ENCODE results near the gene ATP5MG. TPM values are rescaled to one million over a fixed set of nuclear protein-coding genes. Genes with fewer than 3 reads are reported as not detected.

ATP5MG gene
- total and polyA plus RNA-seq, 2 of the 8 experiments (the other 6 are each of a cell fraction or from before 2014, with no cell fraction given): 237 to 464 TPM

- TF ChIP-seq, protein P1, sequence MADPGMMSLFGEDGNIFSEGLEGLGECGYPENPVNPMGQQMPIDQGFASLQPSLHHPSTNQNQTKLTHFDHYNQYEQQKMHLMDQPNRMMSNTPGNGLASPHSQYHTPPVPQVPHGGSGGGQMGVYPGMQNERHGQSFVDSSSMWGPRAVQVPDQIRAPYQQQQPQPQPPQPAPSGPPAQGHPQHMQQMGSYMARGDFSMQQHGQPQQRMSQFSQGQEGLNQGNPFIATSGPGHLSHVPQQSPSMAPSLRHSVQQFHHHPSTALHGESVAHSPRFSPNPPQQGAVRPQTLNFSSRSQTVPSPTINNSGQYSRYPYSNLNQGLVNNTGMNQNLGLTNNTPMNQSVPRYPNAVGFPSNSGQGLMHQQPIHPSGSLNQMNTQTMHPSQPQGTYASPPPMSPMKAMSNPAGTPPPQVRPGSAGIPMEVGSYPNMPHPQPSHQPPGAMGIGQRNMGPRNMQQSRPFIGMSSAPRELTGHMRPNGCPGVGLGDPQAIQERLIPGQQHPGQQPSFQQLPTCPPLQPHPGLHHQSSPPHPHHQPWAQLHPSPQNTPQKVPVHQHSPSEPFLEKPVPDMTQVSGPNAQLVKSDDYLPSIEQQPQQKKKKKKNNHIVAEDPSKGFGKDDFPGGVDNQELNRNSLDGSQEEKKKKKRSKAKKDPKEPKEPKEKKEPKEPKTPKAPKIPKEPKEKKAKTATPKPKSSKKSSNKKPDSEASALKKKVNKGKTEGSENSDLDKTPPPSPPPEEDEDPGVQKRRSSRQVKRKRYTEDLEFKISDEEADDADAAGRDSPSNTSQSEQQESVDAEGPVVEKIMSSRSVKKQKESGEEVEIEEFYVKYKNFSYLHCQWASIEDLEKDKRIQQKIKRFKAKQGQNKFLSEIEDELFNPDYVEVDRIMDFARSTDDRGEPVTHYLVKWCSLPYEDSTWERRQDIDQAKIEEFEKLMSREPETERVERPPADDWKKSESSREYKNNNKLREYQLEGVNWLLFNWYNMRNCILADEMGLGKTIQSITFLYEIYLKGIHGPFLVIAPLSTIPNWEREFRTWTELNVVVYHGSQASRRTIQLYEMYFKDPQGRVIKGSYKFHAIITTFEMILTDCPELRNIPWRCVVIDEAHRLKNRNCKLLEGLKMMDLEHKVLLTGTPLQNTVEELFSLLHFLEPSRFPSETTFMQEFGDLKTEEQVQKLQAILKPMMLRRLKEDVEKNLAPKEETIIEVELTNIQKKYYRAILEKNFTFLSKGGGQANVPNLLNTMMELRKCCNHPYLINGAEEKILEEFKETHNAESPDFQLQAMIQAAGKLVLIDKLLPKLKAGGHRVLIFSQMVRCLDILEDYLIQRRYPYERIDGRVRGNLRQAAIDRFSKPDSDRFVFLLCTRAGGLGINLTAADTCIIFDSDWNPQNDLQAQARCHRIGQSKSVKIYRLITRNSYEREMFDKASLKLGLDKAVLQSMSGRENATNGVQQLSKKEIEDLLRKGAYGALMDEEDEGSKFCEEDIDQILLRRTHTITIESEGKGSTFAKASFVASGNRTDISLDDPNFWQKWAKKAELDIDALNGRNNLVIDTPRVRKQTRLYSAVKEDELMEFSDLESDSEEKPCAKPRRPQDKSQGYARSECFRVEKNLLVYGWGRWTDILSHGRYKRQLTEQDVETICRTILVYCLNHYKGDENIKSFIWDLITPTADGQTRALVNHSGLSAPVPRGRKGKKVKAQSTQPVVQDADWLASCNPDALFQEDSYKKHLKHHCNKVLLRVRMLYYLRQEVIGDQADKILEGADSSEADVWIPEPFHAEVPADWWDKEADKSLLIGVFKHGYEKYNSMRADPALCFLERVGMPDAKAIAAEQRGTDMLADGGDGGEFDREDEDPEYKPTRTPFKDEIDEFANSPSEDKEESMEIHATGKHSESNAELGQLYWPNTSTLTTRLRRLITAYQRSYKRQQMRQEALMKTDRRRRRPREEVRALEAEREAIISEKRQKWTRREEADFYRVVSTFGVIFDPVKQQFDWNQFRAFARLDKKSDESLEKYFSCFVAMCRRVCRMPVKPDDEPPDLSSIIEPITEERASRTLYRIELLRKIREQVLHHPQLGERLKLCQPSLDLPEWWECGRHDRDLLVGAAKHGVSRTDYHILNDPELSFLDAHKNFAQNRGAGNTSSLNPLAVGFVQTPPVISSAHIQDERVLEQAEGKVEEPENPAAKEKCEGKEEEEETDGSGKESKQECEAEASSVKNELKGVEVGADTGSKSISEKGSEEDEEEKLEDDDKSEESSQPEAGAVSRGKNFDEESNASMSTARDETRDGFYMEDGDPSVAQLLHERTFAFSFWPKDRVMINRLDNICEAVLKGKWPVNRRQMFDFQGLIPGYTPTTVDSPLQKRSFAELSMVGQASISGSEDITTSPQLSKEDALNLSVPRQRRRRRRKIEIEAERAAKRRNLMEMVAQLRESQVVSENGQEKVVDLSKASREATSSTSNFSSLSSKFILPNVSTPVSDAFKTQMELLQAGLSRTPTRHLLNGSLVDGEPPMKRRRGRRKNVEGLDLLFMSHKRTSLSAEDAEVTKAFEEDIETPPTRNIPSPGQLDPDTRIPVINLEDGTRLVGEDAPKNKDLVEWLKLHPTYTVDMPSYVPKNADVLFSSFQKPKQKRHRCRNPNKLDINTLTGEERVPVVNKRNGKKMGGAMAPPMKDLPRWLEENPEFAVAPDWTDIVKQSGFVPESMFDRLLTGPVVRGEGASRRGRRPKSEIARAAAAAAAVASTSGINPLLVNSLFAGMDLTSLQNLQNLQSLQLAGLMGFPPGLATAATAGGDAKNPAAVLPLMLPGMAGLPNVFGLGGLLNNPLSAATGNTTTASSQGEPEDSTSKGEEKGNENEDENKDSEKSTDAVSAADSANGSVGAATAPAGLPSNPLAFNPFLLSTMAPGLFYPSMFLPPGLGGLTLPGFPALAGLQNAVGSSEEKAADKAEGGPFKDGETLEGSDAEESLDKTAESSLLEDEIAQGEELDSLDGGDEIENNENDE (IDR thresholded peaks at IDR 0.05; ENCODE audit: insufficient replicate concordance, low read length): no peak
- TF ChIP-seq SIX5 (IDR thresholded peaks at IDR 0.05; ENCODE audit: low read depth, low read length): no peak
Observed at GRCh38 chr11:118436639-118437207, 35.3 kb downstream of the ATP5MG start (continued).
